ENCODE results near the gene RDH14. TPM values are rescaled to one million over a fixed set of nuclear protein-coding genes. Genes with fewer than 3 reads are reported as not detected.

RDH14 gene
- total RNA-seq, 1 experiment from 2014 or later, result 19.0 TPM

GRCh38 chr2:18536697-18537096 lies 23.8 kb downstream of the RDH14 start:
- no peaks in the 10 kb centered on the region for H3K36me3 ChIP-seq (ENCODE audit: insufficient read depth, low read length, poor library complexity, severe bottlenecking)
- DNase-seq (ENCODE audit: low spot score), result no peak

GRCh38 chr2:18536100-18536499 lies 24.4 kb downstream of the RDH14 start:
- H3K4me3 ChIP-seq (ENCODE audit: low read depth, low read length, poor library complexity, severe bottlenecking), result no peak overlapping the region
- no peak for TF ChIP-seq CTCF (conservative IDR thresholded peaks at IDR 0.05; ENCODE audit: low read depth, low read length)
- TF ChIP-seq EZH2 (IDR thresholded peaks at IDR 0.05; ENCODE audit: borderline replicate concordance, low read depth, low read length, poor library complexity, severe bottlenecking), result no peak
- no peaks in the 10 kb centered on the region for H3K9me3 ChIP-seq (ENCODE audit: low read depth, low read length, poor library complexity, severe bottlenecking)
- POLR2A ChIA-PET (ENCODE audit: low non-redundant PET), result no interaction called here
- H3K36me3 ChIP-seq (ENCODE audit: insufficient read depth, low read length, poor library complexity, severe bottlenecking), result no peaks in the 10 kb centered on the region
- no peak for DNase-seq (ENCODE audit: low spot score)
- H3K27me3 ChIP-seq (replicated peaks; ENCODE audit: insufficient read depth, low read depth, low read length, poor library complexity), result no peaks in the 10 kb centered on the region
- intact Hi-C loops (cut with micrococcal nuclease; ENCODE audit: unreplicated experiment), result no loop called here
- H3K27ac ChIP-seq (ENCODE audit: low read depth, low read length, poor library complexity, severe bottlenecking), result no peak overlapping the region
- BruUV-seq (replicated peaks), result no TSS peak
- CTCF ChIA-PET, result no interaction called here
- H3K4me1 ChIP-seq (ENCODE audit: insufficient read depth, low read length, poor library complexity, severe bottlenecking), result peaks cover 14% of the 10 kb centered on the region

More at GRCh38 chr2:18536697-18537096, 23.8 kb downstream of the RDH14 start:
- POLR2A ChIA-PET (ENCODE audit: low non-redundant PET), result no interaction called here
- peaks cover 14% of the 10 kb centered on the region for H3K4me1 ChIP-seq (ENCODE audit: insufficient read depth, low read length, poor library complexity, severe bottlenecking)
- CTCF ChIA-PET, result no interaction called here
- no peaks in the 10 kb centered on the region for H3K27me3 ChIP-seq (replicated peaks; ENCODE audit: insufficient read depth, low read depth, low read length, poor library complexity)
- H3K9me3 ChIP-seq (ENCODE audit: low read depth, low read length, poor library complexity, severe bottlenecking), result no peaks in the 10 kb centered on the region
- intact Hi-C loops (cut with micrococcal nuclease; ENCODE audit: unreplicated experiment), result no loop called here
- no peak overlapping the region for H3K4me3 ChIP-seq (ENCODE audit: low read depth, low read length, poor library complexity, severe bottlenecking)
- BruUV-seq (replicated peaks), result no TSS peak
- no peak overlapping the region for H3K27ac ChIP-seq (ENCODE audit: low read depth, low read length, poor library complexity, severe bottlenecking)
- TF ChIP-seq EZH2 (IDR thresholded peaks at IDR 0.05; ENCODE audit: borderline replicate concordance, low read depth, low read length, poor library complexity, severe bottlenecking), result no peak
- TF ChIP-seq CTCF (conservative IDR thresholded peaks at IDR 0.05; ENCODE audit: low read depth, low read length), result no peak

- Histone ChIP-seq H3K4me1 (ENCODE audit: insufficient read depth, low read length, poor library complexity, severe bottlenecking) (no peaks in the 10 kb centered on the region), H3K27ac (ENCODE audit: low read depth, low read length, poor library complexity, severe bottlenecking) (no peak overlapping the region), H3K27me3 (replicated peaks; ENCODE audit: insufficient read depth, low read depth, low read length, poor library complexity) (no peaks in the 10 kb centered on the region), H3K9me3 (ENCODE audit: low read depth, low read length, poor library complexity, severe bottlenecking) (no peaks in the 10 kb centered on the region), H3K36me3 (ENCODE audit: insufficient read depth, low read length, poor library complexity, severe bottlenecking) (no peaks in the 10 kb centered on the region), H3K4me3 (ENCODE audit: low read depth, low read length, poor library complexity, severe bottlenecking) (no peak overlapping the region)
- no peak for DNase-seq (ENCODE audit: low spot score)
- TF ChIP-seq EZH2 (IDR thresholded peaks at IDR 0.05; ENCODE audit: borderline replicate concordance, low read depth, low read length, poor library complexity, severe bottlenecking), result no peak
- no peak for TF ChIP-seq CTCF (conservative IDR thresholded peaks at IDR 0.05; ENCODE audit: low read depth, low read length)
- POLR2A ChIA-PET (ENCODE audit: low non-redundant PET), result no interaction called here
- no TSS peak for BruUV-seq (replicated peaks)
- intact Hi-C loops (cut with micrococcal nuclease; ENCODE audit: unreplicated experiment), result no loop called here
- CTCF ChIA-PET, result no interaction called here
Measured at GRCh38 chr2:18531194-18531593, 29.3 kb downstream of the RDH14 start.
